ENCODE data around the gene BCAS3. TPM values are rescaled to one million over a fixed set of nuclear protein-coding genes. Genes with fewer than 3 reads are reported as not detected.

BCAS3 gene
- total RNA-seq, 1 donor from 2014 or later = 64.9 TPM

DNA sequence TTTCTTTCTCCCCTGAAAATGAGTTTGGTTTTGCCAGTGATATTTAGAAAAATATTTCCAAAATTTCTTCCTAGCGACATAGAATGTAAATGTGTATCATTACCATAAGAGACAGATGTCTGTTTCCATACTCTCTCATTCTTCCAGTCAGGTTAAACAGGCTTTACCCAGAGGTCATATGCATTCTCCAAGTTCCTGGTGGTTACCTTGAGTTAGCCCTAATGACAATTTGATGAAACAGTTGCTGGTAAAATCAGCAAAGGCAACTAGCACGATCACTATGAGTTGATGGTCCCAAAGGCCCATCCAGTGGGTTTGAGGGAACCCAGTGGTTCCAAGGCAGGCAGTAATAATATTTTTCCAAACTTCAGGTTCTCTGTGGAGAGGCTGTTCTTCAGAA is 618.4 kb downstream of the BCAS3 start:
- Mint-ChIP-seq H3K9me3 (no peaks in the 10 kb centered on the region), H3K4me3 (no peak overlapping the region), H3K27ac (no peak overlapping the region), H3K4me1 (peaks cover 55% of the 10 kb centered on the region), H3K36me3 (no peaks in the 10 kb centered on the region), H3K27me3 (ENCODE audit: low read depth) (no peaks in the 10 kb centered on the region)
- no peak for TF ChIP-seq CTCF (IDR thresholded peaks at IDR 0.05; ENCODE audit: unreplicated experiment)
- DNase-seq (ENCODE audit: low spot score in 2 of 2, unreplicated experiment in 2 of 2) = no peak

- Mint-ChIP-seq H3K36me3 (no peaks in the 10 kb centered on the region), H3K4me1 (peaks cover 41% of the 10 kb centered on the region), H3K4me3 (no peak overlapping the region), H3K27ac (peak overlapping the region; percentile 33), H3K27me3 (ENCODE audit: low read depth) (no peaks in the 10 kb centered on the region), H3K9me3 (no peaks in the 10 kb centered on the region)
- DNase-seq (ENCODE audit: low spot score in 2 of 2, unreplicated experiment in 2 of 2) = peak in 1 of 2 experiments; percentile 10
- no peak for TF ChIP-seq CTCF (IDR thresholded peaks at IDR 0.05; ENCODE audit: unreplicated experiment)
Measured at GRCh38 chr17:61299517-61300513, 622.2 kb downstream of the BCAS3 start.

DNA sequence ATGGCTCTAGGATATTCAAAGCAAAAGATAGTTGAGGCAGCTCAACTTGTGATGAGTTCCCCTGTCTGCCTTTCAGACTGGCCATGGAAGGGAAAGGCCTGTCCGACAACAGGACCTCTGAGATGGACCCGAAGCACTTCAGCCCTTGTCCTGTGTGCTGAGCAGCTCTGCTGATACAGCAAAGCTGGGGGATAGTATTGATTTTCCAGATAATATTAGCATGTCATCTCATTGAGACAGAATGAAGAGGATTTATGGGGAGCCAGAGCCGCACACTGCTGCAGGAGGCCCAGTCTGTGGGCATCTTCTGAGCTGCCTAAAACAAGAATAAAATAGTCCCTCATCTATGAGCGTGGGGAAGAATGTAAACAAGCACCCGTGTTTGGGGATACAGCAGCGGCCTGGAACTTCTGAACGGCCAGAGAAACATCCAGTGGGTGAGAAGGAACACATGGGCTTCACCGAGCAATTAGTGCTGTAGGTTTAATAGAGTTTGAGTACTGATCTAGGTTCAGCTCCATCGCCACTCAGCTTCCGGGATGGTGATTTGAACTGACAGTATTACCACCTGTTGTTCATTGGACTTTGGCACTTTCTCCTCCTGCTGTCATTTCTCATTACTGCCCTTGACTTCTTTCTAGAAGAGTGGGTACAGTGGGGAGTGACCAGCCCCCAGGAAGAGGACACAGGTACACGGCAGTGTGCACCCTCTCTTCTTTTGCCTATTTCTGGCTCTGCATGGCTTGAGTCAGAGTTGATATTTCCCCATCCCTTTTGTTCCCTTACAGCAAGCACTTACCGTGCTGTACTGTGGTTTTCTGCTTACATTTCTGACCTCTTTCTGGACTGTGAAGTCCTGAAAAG is 625.5 kb downstream of the BCAS3 start:
- H3K27me3 Mint-ChIP-seq (ENCODE audit: low read depth) = no peaks in the 10 kb centered on the region
- H3K36me3 Mint-ChIP-seq = no peaks in the 10 kb centered on the region
- H3K9me3 Mint-ChIP-seq = no peaks in the 10 kb centered on the region
- TF ChIP-seq CTCF (IDR thresholded peaks at IDR 0.05; ENCODE audit: unreplicated experiment) = no peak
- H3K27ac Mint-ChIP-seq = no peak overlapping the region
- H3K4me1 Mint-ChIP-seq = peaks cover 42% of the 10 kb centered on the region
- no peak overlapping the region for H3K4me3 Mint-ChIP-seq
- peak in 1 of 2 experiments; percentile 16 for DNase-seq (ENCODE audit: low spot score in 2 of 2, unreplicated experiment in 2 of 2)

GRCh38 chr17:61303817-61304096 is 626.1 kb downstream of the BCAS3 start:
- Mint-ChIP-seq H3K4me1 (peaks cover 45% of the 10 kb centered on the region), H3K36me3 (no peaks in the 10 kb centered on the region), H3K4me3 (no peak overlapping the region), H3K9me3 (no peaks in the 10 kb centered on the region), H3K27ac (no peak overlapping the region), H3K27me3 (ENCODE audit: low read depth) (no peaks in the 10 kb centered on the region)
- no peak for TF ChIP-seq CTCF (IDR thresholded peaks at IDR 0.05; ENCODE audit: unreplicated experiment)
- DNase-seq (ENCODE audit: low spot score in 2 of 2, unreplicated experiment in 2 of 2) = no peak

- no peak overlapping the region for H3K27ac Mint-ChIP-seq
- no peak for DNase-seq (ENCODE audit: low spot score in 2 of 2, unreplicated experiment in 2 of 2)
- no peaks in the 10 kb centered on the region for H3K36me3 Mint-ChIP-seq
- no peak for TF ChIP-seq CTCF (IDR thresholded peaks at IDR 0.05; ENCODE audit: unreplicated experiment)
- H3K9me3 Mint-ChIP-seq = no peaks in the 10 kb centered on the region
- peaks cover 51% of the 10 kb centered on the region for H3K4me1 Mint-ChIP-seq
- no peaks in the 10 kb centered on the region for H3K27me3 Mint-ChIP-seq (ENCODE audit: low read depth)
- H3K4me3 Mint-ChIP-seq = no peak overlapping the region
Measured at GRCh38 chr17:61305024-61305423, 627.4 kb downstream of the BCAS3 start.
